Activated B cell treated with CpG ODN at 0.5 μM for 24 hours (primary cell): ENCODE measurements around the gene EMC8. TPM values are rescaled to one million over a fixed set of nuclear protein-coding genes. Genes with fewer than 3 reads are reported as not detected.

Experiments used
- ATAC-seq: fragments of 200-7000 bp; cut with Tn5 transposase; one replicate; pipeline ENCODE4 v1.10.0; 2021; ENCODE audit warnings: low read depth, mild to moderate bottlenecking, moderate library complexity
- CTCF ChIA-PET: fragments of 350-600 bp; sonication (Branson Sonifier 250); formaldehyde crosslinking; loops from one replicate; lab custom pipeline; 2021; ENCODE audit warnings: antibody characterized with exemption; lab: Charles Lee
- POLR2A ChIA-PET: fragments of 350-600 bp; sonication (Branson Sonifier 250); formaldehyde crosslinking; loops from one replicate; lab custom pipeline; 2021; ENCODE audit warnings: antibody characterized with exemption; lab: Charles Lee
- DNase-seq: peaks from one replicate; pipeline ENCODE4 v3.0.0; 2022
- H3K27ac Mint-ChIP-seq: one replicate; pipeline ENCODE4 v1.8.0; 2020; ENCODE audit warnings: mixed read lengths
- H3K27me3 Mint-ChIP-seq: one replicate; pipeline ENCODE4 v1.8.0; 2021; ENCODE audit warnings: mixed read lengths
- H3K36me3 Mint-ChIP-seq: one replicate; pipeline ENCODE4 v1.8.0; 2021; ENCODE audit warnings: low read depth, mixed read lengths
- H3K4me1 Mint-ChIP-seq: one replicate; pipeline ENCODE4 v1.8.0; 2021; ENCODE audit warnings: mixed read lengths
- H3K4me3 Mint-ChIP-seq: one replicate; pipeline ENCODE4 v1.8.0; 2020; ENCODE audit warnings: mild to moderate bottlenecking, mixed read lengths
- H3K9me3 Mint-ChIP-seq: one replicate; pipeline ENCODE4 v1.8.0; 2020; ENCODE audit warnings: mixed read lengths
- intact Hi-C: fragments of 100-400 bp; cut with micrococcal nuclease; formaldehyde crosslinking; loops from one replicate; pipeline ENCODE4 v1.15.1; 2024
- total RNA-seq: library from RNA; stranded (reverse); gene quantifications from 2 replicates; pipeline ENCODE4 v1.2.3, GENCODE V29; 2022
- TF ChIP-seq, protein P1 (sequence below): fragments of 200-600 bp; IDR thresholded peaks from one replicate; pipeline ENCODE4 v1.8.0; 2022; ENCODE audit warnings: antibody characterized with exemption, mild to moderate bottlenecking

EMC8 gene
- total RNA-seq, 1 donor from 2014 or later, result 27.8 TPM

DNA sequence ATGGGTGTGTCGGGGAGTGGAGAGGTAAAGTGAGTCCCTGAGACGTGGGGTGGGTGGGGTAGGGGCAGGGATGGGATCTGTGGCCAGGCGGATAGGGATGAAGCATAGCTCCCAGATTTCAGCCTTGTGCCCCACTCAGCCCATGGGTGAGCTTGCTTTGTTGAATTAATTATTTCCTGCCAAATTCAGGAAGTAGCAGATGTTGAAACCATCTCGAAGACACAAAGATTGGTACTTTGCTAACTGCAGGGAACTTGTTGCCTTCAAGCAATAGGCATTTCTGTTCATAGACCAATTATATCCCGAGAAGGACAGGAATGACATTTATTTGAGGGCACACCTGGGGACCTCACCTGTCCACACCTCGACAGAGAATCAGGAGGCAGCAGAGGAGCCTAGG, 37.5 kb downstream of the EMC8 start:
- H3K27ac Mint-ChIP-seq, result peak overlapping the region; percentile 18
- H3K36me3 Mint-ChIP-seq, result no peaks in the 10 kb centered on the region
- DNase-seq (no peak), ATAC-seq (no peak)
- H3K9me3 Mint-ChIP-seq, result peaks cover 3% of the 10 kb centered on the region
- ChIA-PET CTCF (interaction anchor here (0.8 to 4.6 kb wide), 5 partner anchors 15 to 103 kb away, joined by 3 to 42 read pairs (median 8); no protein-coding TSS in a partner anchor), POLR2A (interaction anchor here (0.6 to 1.9 kb wide), 9 partner anchors 10 to 207 kb away, joined by 3 to 13 read pairs (median 4); no protein-coding TSS in a partner anchor)
- TF ChIP-seq, protein P1, sequence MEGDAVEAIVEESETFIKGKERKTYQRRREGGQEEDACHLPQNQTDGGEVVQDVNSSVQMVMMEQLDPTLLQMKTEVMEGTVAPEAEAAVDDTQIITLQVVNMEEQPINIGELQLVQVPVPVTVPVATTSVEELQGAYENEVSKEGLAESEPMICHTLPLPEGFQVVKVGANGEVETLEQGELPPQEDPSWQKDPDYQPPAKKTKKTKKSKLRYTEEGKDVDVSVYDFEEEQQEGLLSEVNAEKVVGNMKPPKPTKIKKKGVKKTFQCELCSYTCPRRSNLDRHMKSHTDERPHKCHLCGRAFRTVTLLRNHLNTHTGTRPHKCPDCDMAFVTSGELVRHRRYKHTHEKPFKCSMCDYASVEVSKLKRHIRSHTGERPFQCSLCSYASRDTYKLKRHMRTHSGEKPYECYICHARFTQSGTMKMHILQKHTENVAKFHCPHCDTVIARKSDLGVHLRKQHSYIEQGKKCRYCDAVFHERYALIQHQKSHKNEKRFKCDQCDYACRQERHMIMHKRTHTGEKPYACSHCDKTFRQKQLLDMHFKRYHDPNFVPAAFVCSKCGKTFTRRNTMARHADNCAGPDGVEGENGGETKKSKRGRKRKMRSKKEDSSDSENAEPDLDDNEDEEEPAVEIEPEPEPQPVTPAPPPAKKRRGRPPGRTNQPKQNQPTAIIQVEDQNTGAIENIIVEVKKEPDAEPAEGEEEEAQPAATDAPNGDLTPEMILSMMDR, result no peak
- no peak overlapping the region for H3K4me3 Mint-ChIP-seq
- intact Hi-C loops, result no loop called here
- peaks cover 56% of the 10 kb centered on the region for H3K4me1 Mint-ChIP-seq
- H3K27me3 Mint-ChIP-seq, result no peaks in the 10 kb centered on the region

- peak overlapping the region; percentile 44 for H3K4me3 Mint-ChIP-seq
- H3K4me1 Mint-ChIP-seq, result peaks cover 77% of the 10 kb centered on the region
- peak; percentile 53 for DNase-seq
- no peaks in the 10 kb centered on the region for H3K36me3 Mint-ChIP-seq
- TF ChIP-seq, protein P1, result no peak
- H3K27ac Mint-ChIP-seq, result peak overlapping the region; percentile 100
- no peaks in the 10 kb centered on the region for H3K27me3 Mint-ChIP-seq
- ChIA-PET CTCF (interaction anchor here (0.5 to 4.6 kb wide), 18 partner anchors 10 to 101 kb away, joined by 3 to 42 read pairs (median 4); no protein-coding TSS in a partner anchor), POLR2A (interaction anchor here (1.0 to 2.3 kb wide), 4 partner anchors 10 to 24 kb away, joined by 3 to 15 read pairs (median 6); no protein-coding TSS in a partner anchor)
- peaks cover 3% of the 10 kb centered on the region for H3K9me3 Mint-ChIP-seq
- no peak for ATAC-seq
- intact Hi-C loops, result loop anchor here (1.0 to 10.0 kb wide), 13 partner anchors 10 to 1735 kb away; partner anchors contain the start of genes FBXO31 and ZCCHC14
Observed at GRCh38 chr16:85759631-85760419, 39.5 kb downstream of the EMC8 start.

GRCh38 chr16:85759136-85759535, 40.2 kb downstream of the EMC8 start:
- Mint-ChIP-seq H3K4me1 (peaks cover 83% of the 10 kb centered on the region), H3K9me3 (peaks cover 3% of the 10 kb centered on the region), H3K27me3 (no peaks in the 10 kb centered on the region), H3K27ac (peak overlapping the region; percentile 100), H3K4me3 (peak overlapping the region; percentile 44), H3K36me3 (no peaks in the 10 kb centered on the region)
- POLR2A ChIA-PET, result interaction anchor here (0.8 to 2.3 kb wide), 7 partner anchors 9 to 205 kb away, joined by 3 to 15 read pairs (median 4); no protein-coding TSS in a partner anchor
- ATAC-seq (peak; percentile 10), DNase-seq (peak; percentile 43)
- CTCF ChIA-PET, result interaction anchor here (0.6 to 4.6 kb wide), 11 partner anchors 15 to 100 kb away, joined by 3 to 42 read pairs (median 4); no protein-coding TSS in a partner anchor
- TF ChIP-seq, protein P1, result no peak
- intact Hi-C loops, result loop anchor here (1.0 to 10.0 kb wide), 12 partner anchors 9 to 1736 kb away; partner anchors contain the start of genes FBXO31 and ZCCHC14

GRCh38 chr16:85757341-85757822, 42.0 kb downstream of the EMC8 start:
- TF ChIP-seq, protein P1, result no peak
- intact Hi-C loops, result loop anchor here (2.0 to 10.0 kb wide), 11 partner anchors 69 to 1737 kb away; partner anchors contain the start of genes FBXO31, GINS2 and ZCCHC14
- peak; percentile 7 for ATAC-seq
- Mint-ChIP-seq H3K36me3 (no peaks in the 10 kb centered on the region), H3K27me3 (no peaks in the 10 kb centered on the region), H3K9me3 (peaks cover 3% of the 10 kb centered on the region), H3K27ac (peak overlapping the region; percentile 100), H3K4me3 (peak overlapping the region; percentile 83), H3K4me1 (peaks cover 94% of the 10 kb centered on the region)
- CTCF ChIA-PET, result interaction anchor here (1.6 kb wide), 1 partner anchor 20 kb away, joined by 3 read pairs; no protein-coding TSS in a partner anchor
- POLR2A ChIA-PET, result interaction anchor here (0.6 to 2.7 kb wide), 14 partner anchors 11 to 448 kb away, joined by 3 to 23 read pairs (median 4); no protein-coding TSS in a partner anchor
- no peak for DNase-seq
